HEK293T (cell line): ENCODE measurements around the gene LINGO4.

ENCODE experiments used
- ARNT ChIP-seq: fragments of 450-650 bp; IDR thresholded peaks from 2 replicates; pipeline ENCODE4 v1.6.1; 2017; ENCODE audit warnings: mild to moderate bottlenecking
- BHLHE40 ChIP-seq: fragments of 450-650 bp; IDR thresholded peaks from 2 replicates; pipeline ENCODE4 v1.6.1; 2016; ENCODE audit warnings: mild to moderate bottlenecking, moderate library complexity, borderline replicate concordance
- CTBP1 ChIP-seq: fragments of 450-650 bp; IDR thresholded peaks from 2 replicates; pipeline ENCODE4 v1.6.1; 2016; ENCODE audit warnings: borderline replicate concordance
- FOXA1 ChIP-seq: fragments of 450-650 bp; IDR thresholded peaks from 2 replicates; pipeline ENCODE4 v1.6.1; 2016; ENCODE audit warnings: mild to moderate bottlenecking
- FOXK2 ChIP-seq: fragments of 450-650 bp; IDR thresholded peaks from 2 replicates; pipeline ENCODE4 v1.6.1; 2016; ENCODE audit warnings: mild to moderate bottlenecking
- FOXM1 ChIP-seq: fragments of 450-650 bp; IDR thresholded peaks from 2 replicates; pipeline ENCODE4 v1.6.1; 2017; ENCODE audit warnings: mild to moderate bottlenecking, borderline replicate concordance
- HDGF ChIP-seq: fragments of 450-650 bp; IDR thresholded peaks from 2 replicates; pipeline ENCODE4 v1.6.1; 2017; ENCODE audit warnings: antibody characterized with exemption, borderline replicate concordance
- L3MBTL2 ChIP-seq: fragments of 450-650 bp; conservative IDR thresholded peaks from 2 replicates; pipeline ENCODE4 v1.6.1; 2016; ENCODE audit warnings: mild to moderate bottlenecking
- LEF1 ChIP-seq: fragments of 450-650 bp; IDR thresholded peaks from 2 replicates; pipeline ENCODE4 v1.6.1; 2017; ENCODE audit warnings: mild to moderate bottlenecking, borderline replicate concordance
- NFRKB ChIP-seq: fragments of 450-650 bp; IDR thresholded peaks from 2 replicates; pipeline ENCODE4 v1.6.1; 2016; ENCODE audit warnings: mild to moderate bottlenecking, moderate library complexity
- SP1 ChIP-seq: fragments of 450-650 bp; IDR thresholded peaks from 2 replicates; pipeline ENCODE4 v1.6.1; 2017
- SUZ12 ChIP-seq: fragments of 450-650 bp; IDR thresholded peaks from 2 replicates; pipeline ENCODE4 v1.6.1; 2016; ENCODE audit warnings: mild to moderate bottlenecking

GRCh38 chr1:151809985-151810556 is 4.9 kb upstream of the LINGO4 start:
- TF ChIP-seq L3MBTL2 (no peak), FOXM1 (no peak), NFRKB (no peak), LEF1 (no peak), FOXK2 (no peak), SUZ12 (no peak), ARNT (no peak), SP1 (no peak), FOXA1 (no peak), BHLHE40 (no peak), CTBP1 (peak; percentile 66; the same call in 1 of the 2 replicates), HDGF (no peak)
